Breast epithelium (tissue), 4 donors: ENCODE results near the gene FAIM2. TPM values are rescaled to one million over a fixed set of nuclear protein-coding genes. Genes with fewer than 3 reads are reported as not detected.
A peak's percentile ranks its signal among the peaks of the same experiment; 100 is the strongest.

Experiments
- DNase-seq, 2 donors: peaks; one replicate each; pipeline ENCODE4 v3.0.0-alpha.2; 2019; ENCODE audit warnings: low spot score in 2 of 2
- H3K27ac ChIP-seq, 2 donors: fragments of 200-600 bp; sonication (generic) in 1 of 2; one replicate each; pipeline ENCODE4 v1.5.1; 2016 to 2019; ENCODE audit warnings: mild to moderate bottlenecking in 1 of 2
- H3K27me3 ChIP-seq, 2 donors: fragments of 200-600 bp; sonication (generic) in 1 of 2; one replicate each; pipeline versions ENCODE4 v1.5.1 to v1.6.0; 2017 to 2019; ENCODE audit warnings: control low read depth in 1 of 2, mild to moderate bottlenecking in 1 of 2
- H3K36me3 ChIP-seq: fragments of 200-600 bp; one replicate; pipeline ENCODE4 v1.5.1; 2019
- H3K4me1 ChIP-seq, 2 donors: fragments of 200-600 bp; sonication (generic); one replicate each; pipeline ENCODE4 v1.5.1; 2016 to 2019; ENCODE audit warnings: control low read depth in 1 of 2
- H3K4me3 ChIP-seq, 3 donors: fragments of 200-600 bp; sonication (generic); 1 replicate in 2 of 3; 2 replicates in 1 of 3; pipeline ENCODE4 v1.5.1; 2016 to 2019; ENCODE audit warnings: mild to moderate bottlenecking in 3 of 3, moderate library complexity in 2 of 3
- H3K9me3 ChIP-seq, 2 donors: fragments of 200-600 bp; sonication (generic) in 1 of 2; one replicate each; pipeline ENCODE4 v1.5.1; 2016 to 2019; ENCODE audit warnings: control low read depth in 1 of 2
- CTCF ChIP-seq, 3 donors: fragments of 450-650 bp; IDR thresholded peaks; one replicate each; pipeline ENCODE4 v1.5.1; 2016 to 2017; ENCODE audit warnings: antibody characterized with exemption in 3 of 3, mild to moderate bottlenecking in 3 of 3, moderate library complexity in 3 of 3
- POLR2A ChIP-seq: fragments of 450-650 bp; IDR thresholded peaks from one replicate; pipeline ENCODE4 v1.6.1; 2016; ENCODE audit warnings: antibody characterized with exemption, mild to moderate bottlenecking, moderate library complexity
- POLR2AphosphoS5 ChIP-seq, 3 donors: sonication (generic); formaldehyde crosslinking; IDR thresholded peaks; one replicate each; pipeline ENCODE4 v1.6.1; 2017; ENCODE audit warnings: antibody characterized with exemption in 3 of 3
- intact Hi-C: fragments of 100-400 bp; cut with DNase I; formaldehyde crosslinking; loops from one replicate; pipeline ENCODE4 v1.15.1; 2023; ENCODE audit warnings: low total_unique reads
- total RNA-seq, 3 donors: library from RNA; depleted of rRNA; stranded (reverse); fragments of >200 nt; gene quantifications; one replicate each; pipeline ENCODE4 v1.1.0, GENCODE V29; 2016

FAIM2 gene
- total RNA-seq, 3 donors from 2014 or later = 0.64 to 1.9 (median 1.3) TPM

GRCh38 chr12:49895773-49896172, 7.9 kb downstream of the FAIM2 start:
- no peak for TF ChIP-seq CTCF (IDR thresholded peaks at IDR 0.05)
- TF ChIP-seq POLR2AphosphoS5 (IDR thresholded peaks at IDR 0.05) = no peak
- no peak for TF ChIP-seq POLR2A
- Histone ChIP-seq H3K9me3 (no peaks in the 10 kb centered on the region), H3K4me1 (peaks cover 0 to 13% of the 10 kb centered on the region in 2 donors), H3K27me3 (no peaks in the 10 kb centered on the region), H3K27ac (peak overlapping the region; percentile 88), H3K4me3 (no peak overlapping the region), H3K36me3 (no peaks in the 10 kb centered on the region)
- intact Hi-C loops = no loop called here
- DNase-seq = no peak

GRCh38 chr12:49894751-49895148, 8.9 kb downstream of the FAIM2 start:
- Histone ChIP-seq H3K27ac (peak overlapping the region; percentile 88), H3K4me1 (peaks cover 0 to 13% of the 10 kb centered on the region in 2 donors), H3K27me3 (no peaks in the 10 kb centered on the region), H3K4me3 (no peak overlapping the region), H3K36me3 (no peaks in the 10 kb centered on the region), H3K9me3 (no peaks in the 10 kb centered on the region)
- intact Hi-C loops = no loop called here
- DNase-seq = no peak
- TF ChIP-seq POLR2A = no peak
- TF ChIP-seq CTCF (IDR thresholded peaks at IDR 0.05) = no peak
- TF ChIP-seq POLR2AphosphoS5 (IDR thresholded peaks at IDR 0.05) = no peak

DNA sequence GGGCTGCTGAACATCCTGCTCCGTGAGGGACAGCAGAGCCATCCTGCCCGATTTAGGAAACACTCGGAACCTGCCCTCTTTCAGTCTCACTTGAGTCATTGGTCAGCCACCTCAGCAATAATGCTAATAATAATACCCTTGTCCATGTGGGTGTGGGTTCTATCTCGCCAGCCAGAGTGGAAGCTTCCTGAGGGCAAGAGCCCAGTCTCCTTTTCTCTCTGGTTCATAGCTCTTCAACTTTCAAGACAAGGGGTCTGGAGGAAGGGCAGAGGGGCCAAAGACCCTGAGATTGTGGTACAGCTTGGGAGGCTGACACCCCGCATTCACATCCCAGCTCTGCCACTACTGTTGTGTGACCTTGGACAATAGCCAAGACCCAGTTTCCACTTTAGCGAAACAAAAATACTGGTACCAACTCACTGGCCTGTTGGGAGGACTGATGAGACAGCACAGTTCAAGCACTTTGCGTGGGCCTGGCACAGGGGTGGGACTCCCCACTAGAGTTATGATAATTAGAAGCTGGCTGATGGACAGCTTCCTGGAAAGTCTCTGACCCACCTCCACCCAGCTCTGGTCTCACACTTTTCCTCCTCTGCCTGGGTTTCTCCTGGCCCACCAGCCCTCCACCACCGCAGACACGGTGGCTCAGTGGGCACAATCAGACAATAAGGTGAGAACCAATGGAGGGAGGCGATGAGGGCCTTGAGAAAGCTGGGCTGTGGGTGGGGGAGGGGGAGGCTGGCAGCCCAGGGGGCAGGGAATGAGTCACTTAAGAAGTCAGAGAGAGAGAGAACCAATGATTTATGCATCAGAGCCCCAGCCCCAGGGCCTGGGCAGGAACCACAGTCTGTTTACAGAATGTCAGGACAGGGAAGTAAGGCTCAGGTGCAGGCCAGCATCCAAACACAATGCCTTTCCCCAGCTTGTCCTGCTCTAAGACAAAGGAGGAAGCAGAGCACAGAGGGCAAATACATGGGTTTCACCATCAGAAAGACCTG, 9.6 kb downstream of the FAIM2 start:
- no peak overlapping the region for H3K4me3 ChIP-seq
- peaks cover 0 to 15% of the 10 kb centered on the region in 2 donors for H3K4me1 ChIP-seq
- H3K27ac ChIP-seq = peak overlapping the region; percentile 88
- DNase-seq = peak; percentile 90 to 93
- no peaks in the 10 kb centered on the region for H3K36me3 ChIP-seq
- H3K9me3 ChIP-seq = no peaks in the 10 kb centered on the region
- no peak for TF ChIP-seq CTCF (IDR thresholded peaks at IDR 0.05)
- TF ChIP-seq POLR2AphosphoS5 (IDR thresholded peaks at IDR 0.05) = peak in 2 of 3 donors; percentile 12 to 38
- intact Hi-C loops = no loop called here
- no peaks in the 10 kb centered on the region for H3K27me3 ChIP-seq

- no peaks in the 10 kb centered on the region for H3K9me3 ChIP-seq
- no peak for DNase-seq
Measured at GRCh38 chr12:49892732-49893317, 10.9 kb downstream of the FAIM2 start.

More at GRCh38 chr12:49892732-49893317, 10.9 kb downstream of the FAIM2 start:
- TF ChIP-seq CTCF (IDR thresholded peaks at IDR 0.05) = no peak
- no peak for TF ChIP-seq POLR2A
- TF ChIP-seq POLR2AphosphoS5 (IDR thresholded peaks at IDR 0.05) = no peak
- no peaks in the 10 kb centered on the region for H3K27me3 ChIP-seq
- H3K36me3 ChIP-seq = no peaks in the 10 kb centered on the region
- peaks cover 0 to 24% of the 10 kb centered on the region in 2 donors for H3K4me1 ChIP-seq
- H3K4me3 ChIP-seq = no peak overlapping the region
- intact Hi-C loops = no loop called here
- no peak overlapping the region for H3K27ac ChIP-seq
